ENCODE data around the gene ADAMTSL3.
"Not testable (repeated sequence)": the region's sequence is repeated elsewhere in the genome, so short reads cannot be mapped to it uniquely, and the experiment has no call there.

The ADAMTSL3 gene

GRCh38 chr15:83753872-83754493 lies 100.1 kb downstream of the ADAMTSL3 start:
- no peak for DNase-seq (ENCODE audit: low spot score)

GRCh38 chr15:83757291-83757690 lies 103.4 kb downstream of the ADAMTSL3 start:
- not testable (repeated sequence) for DNase-seq (ENCODE audit: low spot score)

- no peak for DNase-seq (ENCODE audit: low spot score)
Measured at GRCh38 chr15:83762367-83762766, 108.4 kb downstream of the ADAMTSL3 start.

GRCh38 chr15:83764201-83764838 lies 110.4 kb downstream of the ADAMTSL3 start:
- no peak for DNase-seq (ENCODE audit: low spot score)

GRCh38 chr15:83766339-83766738 lies 112.4 kb downstream of the ADAMTSL3 start:
- DNase-seq (ENCODE audit: low spot score) = no peak

- no peak for DNase-seq (ENCODE audit: low spot score)
Measured at GRCh38 chr15:83767741-83768140, 113.8 kb downstream of the ADAMTSL3 start.

GRCh38 chr15:83769411-83769999 lies 115.6 kb downstream of the ADAMTSL3 start:
- DNase-seq (ENCODE audit: low spot score) = no peak

- DNase-seq (ENCODE audit: low spot score) = no peak
Measured at GRCh38 chr15:83775738-83776137, 121.8 kb downstream of the ADAMTSL3 start.

GRCh38 chr15:83776986-83777385 lies 123.1 kb downstream of the ADAMTSL3 start:
- no peak for DNase-seq (ENCODE audit: low spot score)

GRCh38 chr15:83783227-83783626 lies 129.3 kb downstream of the ADAMTSL3 start:
- DNase-seq (ENCODE audit: low spot score) = no peak

- no peak for DNase-seq (ENCODE audit: low spot score)
Measured at GRCh38 chr15:83784975-83785374, 131.1 kb downstream of the ADAMTSL3 start.

GRCh38 chr15:83786336-83786735 lies 132.4 kb downstream of the ADAMTSL3 start:
- no peak for DNase-seq (ENCODE audit: low spot score)

- no peak for DNase-seq (ENCODE audit: low spot score)
Measured at GRCh38 chr15:83793069-83793468, 139.1 kb downstream of the ADAMTSL3 start.

GRCh38 chr15:83794209-83794608 lies 140.3 kb downstream of the ADAMTSL3 start:
- DNase-seq (ENCODE audit: low spot score) = no peak

GRCh38 chr15:83809345-83809744 lies 155.4 kb downstream of the ADAMTSL3 start:
- no peak for DNase-seq (ENCODE audit: low spot score)

- no peak for DNase-seq (ENCODE audit: low spot score)
Measured at GRCh38 chr15:83810110-83810509, 156.2 kb downstream of the ADAMTSL3 start.

GRCh38 chr15:83813682-83814081 lies 159.8 kb downstream of the ADAMTSL3 start:
- no peak for DNase-seq (ENCODE audit: low spot score)

GRCh38 chr15:83815506-83815905 lies 161.6 kb downstream of the ADAMTSL3 start:
- no peak for DNase-seq (ENCODE audit: low spot score)

GRCh38 chr15:83816124-83816883 lies 162.4 kb downstream of the ADAMTSL3 start:
- no peak for DNase-seq (ENCODE audit: low spot score)

GRCh38 chr15:83818591-83818990 lies 164.7 kb downstream of the ADAMTSL3 start:
- no peak for DNase-seq (ENCODE audit: low spot score)

- DNase-seq (ENCODE audit: low spot score) = no peak
Measured at GRCh38 chr15:83830381-83830780, 176.5 kb downstream of the ADAMTSL3 start.

- DNase-seq (ENCODE audit: low spot score) = no peak
Measured at GRCh38 chr15:83833569-83833968, 179.6 kb downstream of the ADAMTSL3 start.

- no peak for DNase-seq (ENCODE audit: low spot score)
Measured at GRCh38 chr15:83835479-83835878, 181.6 kb downstream of the ADAMTSL3 start.

Data from CD4-positive, alpha-beta T cell treated with Interleukin-6 at 100 ng/mL for 8 hours (primary cell).